Common myeloid progenitor, CD34-positive (primary cell): ENCODE data around the gene TOP3A.

Experiments used
- CTCF ChIA-PET: fragments of 350-600 bp; sonication (Branson Sonifier 250); formaldehyde crosslinking; loops from one replicate; lab custom pipeline; 2021; ENCODE audit warnings: antibody characterized with exemption; lab: Charles Lee
- POLR2A ChIA-PET: fragments of 350-600 bp; sonication (Branson Sonifier 250); formaldehyde crosslinking; loops from one replicate; lab custom pipeline; 2021; ENCODE audit warnings: antibody characterized with exemption; lab: Charles Lee
- DNase-seq, 3 donors: peaks; one replicate each; pipeline versions ENCODE4 v3.0.0 to v3.0.0-alpha.2; 2013
- H3K27ac ChIP-seq, 2 experiments: 1 replicate in 1 of 2; 2 replicates in 1 of 2; pipeline ENCODE4 v1.7.0; 2013; ENCODE audit warnings: inconsistent platforms in 2 of 2, low read length in 2 of 2, mild to moderate bottlenecking in 2 of 2, low read depth in 1 of 2, moderate library complexity in 1 of 2; ENCODE audit not compliant: severe bottlenecking in 2 of 2, insufficient read depth in 1 of 2, poor library complexity in 1 of 2
- H3K27me3 ChIP-seq, 5 experiments: replicated peaks in 2 of 5; 1 replicate in 3 of 5; 2 replicates in 2 of 5; pipeline versions ENCODE4 v1.6.1 to v1.7.0; 2013; ENCODE audit warnings: low read length in 4 of 5, mild to moderate bottlenecking in 2 of 5, moderate library complexity in 2 of 5, inconsistent platforms in 1 of 5; ENCODE audit not compliant: insufficient read depth in 5 of 5, control insufficient read depth in 4 of 5
- H3K36me3 ChIP-seq, 4 experiments: 1 replicate in 2 of 4; 2 replicates in 2 of 4; pipeline versions ENCODE4 v1.6.1 to v1.7.0; 2013; ENCODE audit warnings: low read length in 3 of 4, control low read depth in 1 of 4, mild to moderate bottlenecking in 1 of 4; ENCODE audit not compliant: control insufficient read depth in 4 of 4, insufficient read depth in 4 of 4
- H3K4me1 ChIP-seq, 4 experiments: 1 replicate in 3 of 4; 2 replicates in 1 of 4; pipeline versions ENCODE4 v1.6.1 to v1.7.1; 2013; ENCODE audit warnings: low read length in 3 of 4, mild to moderate bottlenecking in 3 of 4, control low read depth in 1 of 4, inconsistent platforms in 1 of 4, moderate library complexity in 1 of 4; ENCODE audit not compliant: control insufficient read depth in 4 of 4, insufficient read depth in 4 of 4; ENCODE audit errors: control extremely low read depth in 1 of 4
- H3K4me3 ChIP-seq, 7 experiments: 1 replicate in 4 of 7; 2 replicates in 3 of 7; pipeline versions ENCODE4 v1.5.1 to v1.7.0; 2013; ENCODE audit warnings: mild to moderate bottlenecking in 7 of 7, low read length in 6 of 7, moderate library complexity in 6 of 7, inconsistent platforms in 2 of 7, low read depth in 2 of 7, control low read depth in 1 of 7; ENCODE audit not compliant: insufficient read depth in 4 of 7, control insufficient read depth in 1 of 7; ENCODE audit errors: extremely low read depth in 1 of 7
- H3K9me3 ChIP-seq, 5 experiments: 1 replicate in 4 of 5; 2 replicates in 1 of 5; pipeline versions ENCODE4 v1.6.1 to v1.7.1; 2013; ENCODE audit warnings: low read length in 4 of 5, mild to moderate bottlenecking in 2 of 5, inconsistent platforms in 1 of 5, low read depth in 1 of 5, moderate library complexity in 1 of 5; ENCODE audit not compliant: control insufficient read depth in 4 of 5, insufficient read depth in 2 of 5; ENCODE audit errors: control extremely low read depth in 1 of 5
- WGBS: methylation state at CpG from one replicate; pipeline ENCODE4 v1.1.5; 2013; ENCODE audit not compliant: insufficient coverage; 5-methylcytosine and 5-hydroxymethylcytosine counted together

TOP3A gene

GRCh38 chr17:18331879-18332278 lies 17.1 kb upstream of the TOP3A start:
- no peak overlapping the region for H3K4me3 ChIP-seq
- no peak for DNase-seq
- H3K36me3 ChIP-seq: peaks cover 11 to 72% (median 48%) of the 10 kb centered on the region in 4 experiments
- H3K4me1 ChIP-seq: no peaks in the 10 kb centered on the region
- WGBS: 96% methylated on average over 5 of the region's 9 CpGs
- H3K27me3 ChIP-seq: no peaks in the 10 kb centered on the region
- no peak overlapping the region for H3K27ac ChIP-seq
- no peaks in the 10 kb centered on the region for H3K9me3 ChIP-seq
- CTCF ChIA-PET: interaction anchor here (0.8 to 1.4 kb wide), 2 partner anchors 9 to 10 kb away, joined by 3 to 4 read pairs; no protein-coding TSS in a partner anchor
- POLR2A ChIA-PET: no interaction called here

- no peak overlapping the region for H3K4me3 ChIP-seq
- no peaks in the 10 kb centered on the region for H3K27me3 ChIP-seq
- H3K4me1 ChIP-seq: no peaks in the 10 kb centered on the region
- CTCF ChIA-PET: interaction anchor here (1.1 to 2.8 kb wide), 3 partner anchors 8 to 21 kb away, joined by 3 to 10 read pairs (median 4); no protein-coding TSS in a partner anchor
- peaks cover 23 to 84% (median 53%) of the 10 kb centered on the region in 4 experiments for H3K36me3 ChIP-seq
- H3K27ac ChIP-seq: no peak overlapping the region
- H3K9me3 ChIP-seq: no peaks in the 10 kb centered on the region
- 98% methylated on average over 7 of the region's 9 CpGs for WGBS
- POLR2A ChIA-PET: no interaction called here
- no peak for DNase-seq
Measured at GRCh38 chr17:18328643-18329204, 13.9 kb upstream of the TOP3A start.

GRCh38 chr17:18327556-18327955 lies 12.8 kb upstream of the TOP3A start:
- peaks cover 23 to 90% (median 58%) of the 10 kb centered on the region in 4 experiments for H3K36me3 ChIP-seq
- CTCF ChIA-PET: interaction anchor here (0.8 to 1.2 kb wide), 2 partner anchors 9 to 80 kb away, joined by 3 read pairs; no protein-coding TSS in a partner anchor

GRCh38 chr17:18327093-18327492 lies 12.3 kb upstream of the TOP3A start:
- peaks cover 23 to 90% (median 59%) of the 10 kb centered on the region in 4 experiments for H3K36me3 ChIP-seq
- POLR2A ChIA-PET: no interaction called here
- no peak overlapping the region for H3K4me3 ChIP-seq
- H3K27ac ChIP-seq: no peak overlapping the region
- no peaks in the 10 kb centered on the region for H3K4me1 ChIP-seq
- no peaks in the 10 kb centered on the region for H3K9me3 ChIP-seq
- CTCF ChIA-PET: interaction anchor here (1.2 kb wide), 1 partner anchor 10 kb away, joined by 3 read pairs; no protein-coding TSS in a partner anchor
- DNase-seq: no peak
- WGBS: 100% methylated on average over 2 of the region's 2 CpGs
- H3K27me3 ChIP-seq: no peaks in the 10 kb centered on the region

More at GRCh38 chr17:18327556-18327955, 12.8 kb upstream of the TOP3A start:
- H3K4me3 ChIP-seq: no peak overlapping the region
- no peaks in the 10 kb centered on the region for H3K9me3 ChIP-seq
- no peaks in the 10 kb centered on the region for H3K4me1 ChIP-seq
- no peak for DNase-seq
- no peak overlapping the region for H3K27ac ChIP-seq
- POLR2A ChIA-PET: no interaction called here
- no peaks in the 10 kb centered on the region for H3K27me3 ChIP-seq
- 98% methylated on average over 9 of the region's 10 CpGs for WGBS

- no peaks in the 10 kb centered on the region for H3K27me3 ChIP-seq
- DNase-seq: no peak
- H3K27ac ChIP-seq: no peak overlapping the region
- H3K4me3 ChIP-seq: no peak overlapping the region
- POLR2A ChIA-PET: no interaction called here
- 96% methylated on average over 6 of the region's 6 CpGs for WGBS
- H3K9me3 ChIP-seq: no peaks in the 10 kb centered on the region
- peaks cover 23 to 85% (median 54%) of the 10 kb centered on the region in 4 experiments for H3K36me3 ChIP-seq
- CTCF ChIA-PET: no interaction called here
- H3K4me1 ChIP-seq: no peaks in the 10 kb centered on the region
Measured at GRCh38 chr17:18326572-18326971, 11.8 kb upstream of the TOP3A start.

- Histone ChIP-seq H3K9me3 (no peaks in the 10 kb centered on the region), H3K4me1 (no peaks in the 10 kb centered on the region), H3K27me3 (no peaks in the 10 kb centered on the region), H3K36me3 (peaks cover 21 to 86% (median 52%) of the 10 kb centered on the region in 4 experiments), H3K4me3 (no peak overlapping the region), H3K27ac (no peak overlapping the region)
- CTCF ChIA-PET: no interaction called here
- WGBS: 83% methylated on average over 1 of the region's 2 CpGs
- DNase-seq: no peak
- POLR2A ChIA-PET: no interaction called here
Measured at GRCh38 chr17:18326039-18326438, 11.2 kb upstream of the TOP3A start.
